ENCODE results near the gene IRF4.

IRF4 gene

GRCh38 chr6:353642-354614 is 37.6 kb upstream of the IRF4 start:
- no peak for DNase-seq (ENCODE audit: low read depth)

- DNase-seq (ENCODE audit: low read depth) = no peak
Observed at GRCh38 chr6:354631-355280, 36.8 kb upstream of the IRF4 start.

- no peak for DNase-seq (ENCODE audit: low read depth)
Observed at GRCh38 chr6:355373-356208, 36.0 kb upstream of the IRF4 start.

- DNase-seq (ENCODE audit: low read depth) = no peak
Observed at GRCh38 chr6:356828-357251, 34.7 kb upstream of the IRF4 start.

GRCh38 chr6:357261-357790 is 34.2 kb upstream of the IRF4 start:
- no peak for DNase-seq (ENCODE audit: low read depth)

- no peak for DNase-seq (ENCODE audit: low read depth)
Observed at GRCh38 chr6:357791-358341, 33.7 kb upstream of the IRF4 start.

DNA sequence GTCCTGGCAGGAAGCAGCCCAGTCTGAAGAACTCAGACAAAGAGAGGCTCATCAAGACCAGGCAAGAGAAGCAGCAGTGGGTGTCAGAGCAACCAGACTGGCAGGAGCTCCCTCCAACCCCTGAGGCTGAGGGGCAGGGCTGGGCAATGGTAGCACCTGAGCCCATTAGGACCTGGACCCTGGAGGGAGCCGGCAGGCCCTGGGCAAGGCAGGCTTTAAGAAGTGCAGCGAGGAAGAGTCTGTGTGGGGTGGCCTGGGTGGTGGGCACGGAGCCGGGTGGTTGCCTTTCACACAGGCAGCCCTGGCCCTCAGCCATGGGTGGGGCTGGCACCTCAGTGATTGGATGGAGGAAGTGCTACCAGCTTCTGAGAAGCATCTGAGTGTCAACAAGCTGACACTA is 33.1 kb upstream of the IRF4 start:
- DNase-seq (ENCODE audit: low read depth) = no peak

- DNase-seq (ENCODE audit: low read depth) = no peak
Observed at GRCh38 chr6:358847-359246, 32.7 kb upstream of the IRF4 start.

- DNase-seq (ENCODE audit: low read depth) = no peak
Observed at GRCh38 chr6:359261-360035, 32.1 kb upstream of the IRF4 start.

- no peak for DNase-seq (ENCODE audit: low read depth)
Observed at GRCh38 chr6:360349-360748, 31.2 kb upstream of the IRF4 start.

- no peak for DNase-seq (ENCODE audit: low read depth)
Observed at GRCh38 chr6:360764-361373, 30.7 kb upstream of the IRF4 start.

- DNase-seq (ENCODE audit: low read depth) = no peak
Observed at GRCh38 chr6:361411-362132, 30.0 kb upstream of the IRF4 start.

DNA sequence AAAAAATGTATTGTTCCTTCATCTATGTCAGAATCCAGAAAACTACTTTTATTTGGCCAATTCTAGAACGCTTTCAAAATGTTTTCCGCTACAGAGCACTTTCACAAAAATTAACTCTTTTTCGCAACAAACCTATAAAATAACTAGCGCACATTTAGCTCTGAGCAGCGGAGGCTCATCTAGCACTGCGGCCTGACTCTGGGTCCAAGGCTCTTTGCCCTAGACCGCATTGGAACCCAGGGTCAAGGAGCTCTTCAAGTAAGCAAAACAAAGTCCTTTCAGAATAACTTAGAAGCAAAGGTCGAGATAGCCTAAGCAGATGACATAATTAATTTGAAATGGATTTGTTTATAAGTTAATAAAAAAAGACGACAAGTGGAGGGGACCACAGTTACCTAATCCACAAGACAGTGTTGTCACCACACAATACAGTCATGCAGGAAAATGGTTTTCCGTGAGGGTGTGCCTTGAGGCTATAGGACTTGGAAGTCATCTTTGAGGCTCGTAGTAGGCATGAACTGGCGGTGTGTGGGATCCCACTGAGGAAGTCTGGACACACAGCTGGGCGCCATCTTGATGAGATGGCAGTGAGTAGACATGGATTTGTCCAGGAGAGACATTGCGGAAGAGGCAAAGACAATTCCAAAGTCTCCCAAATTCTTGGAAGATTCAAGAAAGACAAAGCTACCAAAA is 29.2 kb upstream of the IRF4 start:
- DNase-seq (ENCODE audit: low read depth) = no peak

DNA sequence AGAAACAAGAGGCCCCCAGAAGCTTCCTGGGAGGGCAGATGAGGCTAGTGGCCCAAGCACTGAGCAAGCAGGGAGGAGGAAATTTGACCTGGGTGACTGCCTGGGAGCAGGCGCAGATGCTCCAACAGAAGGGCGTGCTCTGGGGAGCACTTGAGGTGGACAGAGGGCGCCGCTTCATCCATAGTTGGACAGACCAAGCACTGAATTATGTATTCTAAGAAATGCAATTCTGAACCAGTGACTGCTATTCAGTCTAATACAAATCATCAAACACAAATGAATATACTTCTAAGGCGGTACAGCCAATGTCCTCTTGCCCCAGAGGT is 28.7 kb upstream of the IRF4 start:
- no peak for DNase-seq (ENCODE audit: low read depth)

DNA sequence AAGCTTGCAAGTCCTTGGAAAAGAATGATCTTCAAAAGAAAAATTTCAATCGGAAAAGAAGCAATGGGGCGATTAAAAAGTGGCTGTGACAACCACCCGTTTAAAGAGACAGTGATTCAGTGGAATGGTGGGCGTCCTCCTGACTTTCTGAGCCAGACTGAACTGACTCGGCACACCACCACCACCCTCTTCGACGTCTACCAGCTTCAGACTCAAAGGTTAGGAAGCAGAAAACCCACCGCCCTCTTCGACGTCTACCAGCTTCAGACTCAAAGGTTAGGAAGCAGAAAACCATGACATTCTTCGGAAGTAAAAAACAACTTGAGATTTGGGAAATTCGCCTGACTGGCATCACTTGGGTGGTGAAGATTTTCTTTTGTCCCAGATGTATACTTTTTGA is 28.3 kb upstream of the IRF4 start:
- DNase-seq (ENCODE audit: low read depth) = no peak

- DNase-seq (ENCODE audit: low read depth) = no peak
Observed at GRCh38 chr6:363909-364308, 27.6 kb upstream of the IRF4 start.

- DNase-seq (ENCODE audit: low read depth) = no peak
Observed at GRCh38 chr6:364609-365540, 26.7 kb upstream of the IRF4 start.

- no peak for DNase-seq (ENCODE audit: low read depth)
Observed at GRCh38 chr6:365835-366234, 25.7 kb upstream of the IRF4 start.

Measured in amniotic epithelial cell (primary cell).